ENCODE results near the gene TUBA1B. TPM values are rescaled to one million over a fixed set of nuclear protein-coding genes. Genes with fewer than 3 reads are reported as not detected.

The TUBA1B gene
- total and polyA plus RNA-seq, 2 of the 13 experiments (the other 11 are each of a cell fraction or from before 2014, with no cell fraction given) = 1,275 to 1,353 TPM

DNA sequence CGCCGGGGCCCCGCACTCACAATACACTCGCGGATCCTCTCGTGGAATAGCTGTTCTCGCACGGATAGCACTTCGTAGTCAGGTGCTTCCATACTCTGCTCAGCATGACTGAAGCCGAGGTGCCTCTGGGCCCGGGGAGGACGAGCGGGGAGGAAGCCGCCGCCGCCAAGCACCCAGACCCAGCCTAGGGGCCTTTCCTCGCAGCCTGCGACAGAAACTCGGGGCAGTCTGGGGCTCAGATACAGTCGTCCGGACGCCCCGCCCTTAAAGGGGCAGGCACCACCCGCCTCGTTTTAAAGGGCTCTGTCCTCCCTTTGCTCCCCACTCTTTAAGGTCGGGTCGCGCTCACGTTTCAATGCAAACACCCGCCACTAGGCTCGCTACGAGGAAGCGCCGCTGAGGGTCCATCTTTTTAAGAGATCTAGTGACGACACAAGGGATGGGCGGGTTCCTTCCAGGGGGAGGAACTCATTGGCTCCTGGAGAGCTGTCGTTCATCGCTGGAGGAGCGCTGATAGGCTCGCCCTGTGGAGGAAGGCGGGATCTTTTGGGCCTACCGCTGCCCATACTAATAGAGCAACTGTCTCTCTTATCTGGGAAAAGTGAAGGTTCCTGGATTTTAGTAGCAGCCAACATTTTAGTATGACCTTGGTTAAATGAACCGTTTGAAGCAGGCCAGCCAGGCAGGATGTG, 20.6 kb downstream of the TUBA1B start, which contains the start of gene LMBR1L (continued):
- TF ChIP-seq, protein P1, sequence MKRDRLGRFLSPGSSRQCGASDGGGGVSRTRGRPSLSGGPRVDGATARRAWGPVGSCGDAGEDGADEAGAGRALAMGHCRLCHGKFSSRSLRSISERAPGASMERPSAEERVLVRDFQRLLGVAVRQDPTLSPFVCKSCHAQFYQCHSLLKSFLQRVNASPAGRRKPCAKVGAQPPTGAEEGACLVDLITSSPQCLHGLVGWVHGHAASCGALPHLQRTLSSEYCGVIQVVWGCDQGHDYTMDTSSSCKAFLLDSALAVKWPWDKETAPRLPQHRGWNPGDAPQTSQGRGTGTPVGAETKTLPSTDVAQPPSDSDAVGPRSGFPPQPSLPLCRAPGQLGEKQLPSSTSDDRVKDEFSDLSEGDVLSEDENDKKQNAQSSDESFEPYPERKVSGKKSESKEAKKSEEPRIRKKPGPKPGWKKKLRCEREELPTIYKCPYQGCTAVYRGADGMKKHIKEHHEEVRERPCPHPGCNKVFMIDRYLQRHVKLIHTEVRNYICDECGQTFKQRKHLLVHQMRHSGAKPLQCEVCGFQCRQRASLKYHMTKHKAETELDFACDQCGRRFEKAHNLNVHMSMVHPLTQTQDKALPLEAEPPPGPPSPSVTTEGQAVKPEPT (CRISPR knock-in tag; IDR thresholded peaks at IDR 0.05; ENCODE audit: low read depth) = no peak
- TF ChIP-seq, protein P2, sequence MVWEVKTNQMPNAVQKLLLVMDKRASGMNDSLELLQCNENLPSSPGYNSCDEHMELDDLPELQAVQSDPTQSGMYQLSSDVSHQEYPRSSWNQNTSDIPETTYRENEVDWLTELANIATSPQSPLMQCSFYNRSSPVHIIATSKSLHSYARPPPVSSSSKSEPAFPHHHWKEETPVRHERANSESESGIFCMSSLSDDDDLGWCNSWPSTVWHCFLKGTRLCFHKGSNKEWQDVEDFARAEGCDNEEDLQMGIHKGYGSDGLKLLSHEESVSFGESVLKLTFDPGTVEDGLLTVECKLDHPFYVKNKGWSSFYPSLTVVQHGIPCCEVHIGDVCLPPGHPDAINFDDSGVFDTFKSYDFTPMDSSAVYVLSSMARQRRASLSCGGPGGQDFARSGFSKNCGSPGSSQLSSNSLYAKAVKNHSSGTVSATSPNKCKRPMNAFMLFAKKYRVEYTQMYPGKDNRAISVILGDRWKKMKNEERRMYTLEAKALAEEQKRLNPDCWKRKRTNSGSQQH (CRISPR knock-in tag; IDR thresholded peaks at IDR 0.05; ENCODE audit: low read depth) = 0 out of 2 replicates have a peak, but pooled peaks have one; percentile 15
- TF ChIP-seq ETV6 (CRISPR knock-in tag; conservative IDR thresholded peaks at IDR 0.05) (no peak), SIX4 (CRISPR knock-in tag; IDR thresholded peaks at IDR 0.05) (peak; percentile 67), RXRB (CRISPR knock-in tag; IDR thresholded peaks at IDR 0.05; ENCODE audit: borderline replicate concordance) (peak; percentile 33; the same call in 1 of the 2 replicates), ATRX (CRISPR knock-in tag; IDR thresholded peaks at IDR 0.05; ENCODE audit: borderline replicate concordance) (no peak), ZNF768 (CRISPR knock-in tag; IDR thresholded peaks at IDR 0.05) (no peak), NR3C1 (CRISPR knock-in tag; IDR thresholded peaks at IDR 0.05) (no peak), ZKSCAN8 (CRISPR knock-in tag; IDR thresholded peaks at IDR 0.05; ENCODE audit: borderline replicate concordance) (no peak), ZNF891 (CRISPR knock-in tag; IDR thresholded peaks at IDR 0.05) (peak; percentile 64; the same call in 1 of the 2 replicates), SAFB2 (CRISPR knock-in tag; IDR thresholded peaks at IDR 0.05; ENCODE audit: borderline replicate concordance, low read depth) (no peak)
- TF ChIP-seq, protein P3, sequence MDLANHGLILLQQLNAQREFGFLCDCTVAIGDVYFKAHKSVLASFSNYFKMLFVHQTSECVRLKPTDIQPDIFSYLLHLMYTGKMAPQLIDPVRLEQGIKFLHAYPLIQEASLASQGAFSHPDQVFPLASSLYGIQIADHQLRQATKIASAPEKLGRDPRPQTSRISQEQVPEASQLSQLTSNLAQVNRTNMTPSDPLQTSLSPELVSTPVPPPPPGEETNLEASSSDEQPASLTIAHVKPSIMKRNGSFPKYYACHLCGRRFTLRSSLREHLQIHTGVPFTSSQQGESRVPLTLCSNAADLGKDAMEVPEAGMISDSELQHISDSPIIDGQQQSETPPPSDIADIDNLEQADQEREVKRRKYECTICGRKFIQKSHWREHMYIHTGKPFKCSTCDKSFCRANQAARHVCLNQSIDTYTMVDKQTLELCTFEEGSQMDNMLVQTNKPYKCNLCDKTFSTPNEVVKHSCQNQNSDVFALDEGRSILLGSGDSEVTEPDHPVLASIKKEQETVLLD (CRISPR knock-in tag; IDR thresholded peaks at IDR 0.05; ENCODE audit: low read depth) = no peak
- TF ChIP-seq, protein P4, sequence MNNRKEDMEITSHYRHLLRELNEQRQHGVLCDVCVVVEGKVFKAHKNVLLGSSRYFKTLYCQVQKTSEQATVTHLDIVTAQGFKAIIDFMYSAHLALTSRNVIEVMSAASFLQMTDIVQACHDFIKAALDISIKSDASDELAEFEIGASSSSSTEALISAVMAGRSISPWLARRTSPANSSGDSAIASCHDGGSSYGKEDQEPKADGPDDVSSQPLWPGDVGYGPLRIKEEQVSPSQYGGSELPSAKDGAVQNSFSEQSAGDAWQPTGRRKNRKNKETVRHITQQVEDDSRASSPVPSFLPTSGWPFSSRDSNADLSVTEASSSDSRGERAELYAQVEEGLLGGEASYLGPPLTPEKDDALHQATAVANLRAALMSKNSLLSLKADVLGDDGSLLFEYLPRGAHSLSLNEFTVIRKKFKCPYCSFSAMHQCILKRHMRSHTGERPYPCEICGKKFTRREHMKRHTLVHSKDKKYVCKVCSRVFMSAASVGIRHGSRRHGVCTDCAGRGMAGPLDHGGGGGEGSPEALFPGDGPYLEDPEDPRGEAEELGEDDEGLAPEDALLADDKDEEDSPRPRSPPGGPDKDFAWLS (CRISPR knock-in tag; IDR thresholded peaks at IDR 0.05; ENCODE audit: borderline replicate concordance) = no peak
- TF ChIP-seq, protein P5, sequence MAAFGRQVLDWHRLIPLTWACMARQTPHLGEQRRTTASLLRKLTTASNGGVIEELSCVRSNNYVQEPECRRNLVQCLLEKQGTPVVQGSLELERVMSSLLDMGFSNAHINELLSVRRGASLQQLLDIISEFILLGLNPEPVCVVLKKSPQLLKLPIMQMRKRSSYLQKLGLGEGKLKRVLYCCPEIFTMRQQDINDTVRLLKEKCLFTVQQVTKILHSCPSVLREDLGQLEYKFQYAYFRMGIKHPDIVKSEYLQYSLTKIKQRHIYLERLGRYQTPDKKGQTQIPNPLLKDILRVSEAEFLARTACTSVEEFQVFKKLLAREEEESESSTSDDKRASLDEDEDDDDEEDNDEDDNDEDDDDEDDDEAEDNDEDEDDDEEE (CRISPR knock-in tag; IDR thresholded peaks at IDR 0.05) = 0 out of 2 replicates have a peak, but pooled peaks have one; percentile 73
- TF ChIP-seq, protein P6, sequence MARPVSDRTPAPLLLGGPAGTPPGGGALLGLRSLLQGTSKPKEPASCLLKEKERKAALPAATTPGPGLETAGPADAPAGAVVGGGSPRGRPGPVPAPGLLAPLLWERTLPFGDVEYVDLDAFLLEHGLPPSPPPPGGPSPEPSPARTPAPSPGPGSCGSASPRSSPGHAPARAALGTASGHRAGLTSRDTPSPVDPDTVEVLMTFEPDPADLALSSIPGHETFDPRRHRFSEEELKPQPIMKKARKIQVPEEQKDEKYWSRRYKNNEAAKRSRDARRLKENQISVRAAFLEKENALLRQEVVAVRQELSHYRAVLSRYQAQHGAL (CRISPR knock-in tag; IDR thresholded peaks at IDR 0.05; ENCODE audit: not compliant biosample characterization) = no peak
- TF ChIP-seq, protein P7, sequence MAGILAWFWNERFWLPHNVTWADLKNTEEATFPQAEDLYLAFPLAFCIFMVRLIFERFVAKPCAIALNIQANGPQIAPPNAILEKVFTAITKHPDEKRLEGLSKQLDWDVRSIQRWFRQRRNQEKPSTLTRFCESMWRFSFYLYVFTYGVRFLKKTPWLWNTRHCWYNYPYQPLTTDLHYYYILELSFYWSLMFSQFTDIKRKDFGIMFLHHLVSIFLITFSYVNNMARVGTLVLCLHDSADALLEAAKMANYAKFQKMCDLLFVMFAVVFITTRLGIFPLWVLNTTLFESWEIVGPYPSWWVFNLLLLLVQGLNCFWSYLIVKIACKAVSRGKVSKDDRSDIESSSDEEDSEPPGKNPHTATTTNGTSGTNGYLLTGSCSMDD (CRISPR knock-in tag; IDR thresholded peaks at IDR 0.05) = no peak
- TF ChIP-seq, protein P8, sequence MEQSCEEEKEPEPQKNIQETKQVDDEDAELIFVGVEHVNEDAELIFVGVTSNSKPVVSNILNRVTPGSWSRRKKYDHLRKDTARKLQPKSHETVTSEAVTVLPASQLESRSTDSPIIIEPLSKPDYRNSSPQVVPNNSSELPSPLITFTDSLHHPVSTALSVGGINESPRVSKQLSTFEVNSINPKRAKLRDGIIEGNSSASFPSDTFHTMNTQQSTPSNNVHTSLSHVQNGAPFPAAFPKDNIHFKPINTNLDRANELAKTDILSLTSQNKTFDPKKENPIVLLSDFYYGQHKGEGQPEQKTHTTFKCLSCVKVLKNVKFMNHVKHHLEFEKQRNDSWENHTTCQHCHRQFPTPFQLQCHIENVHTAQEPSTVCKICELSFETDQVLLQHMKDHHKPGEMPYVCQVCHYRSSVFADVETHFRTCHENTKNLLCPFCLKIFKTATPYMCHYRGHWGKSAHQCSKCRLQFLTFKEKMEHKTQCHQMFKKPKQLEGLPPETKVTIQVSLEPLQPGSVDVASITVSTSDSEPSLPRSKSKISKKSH (CRISPR knock-in tag; IDR thresholded peaks at IDR 0.05; ENCODE audit: borderline replicate concordance) = no peak
